ENCODE data around the gene LRRC56. TPM values are rescaled to one million over a fixed set of nuclear protein-coding genes. Genes with fewer than 3 reads are reported as not detected.

Gene LRRC56
- total and polyA plus RNA-seq, 2 donors from 2014 or later, result 1.2 to 7.7 TPM

- intact Hi-C loops (cut with DNase I), result no loop called here
- TF ChIP-seq CTCF (IDR thresholded peaks at IDR 0.05; ENCODE audit: borderline replicate concordance, extremely low read depth, insufficient read depth), result no peak
- FAIRE-seq (no peak), DNase-seq (peak in 1 of 5 donors; percentile 39)
- H3K27me3 ChIP-seq (ENCODE audit: control insufficient read depth, insufficient read depth, low read length), result no peaks in the 10 kb centered on the region
- H3K4me3 ChIP-seq (ENCODE audit: low read length in 3 of 3), result no peak overlapping the region
- no peak overlapping the region for H3K9ac ChIP-seq (ENCODE audit: low read length in 3 of 3)
- H3K27ac ChIP-seq (ENCODE audit: low read depth in 2 of 2, low read length in 2 of 2), result no peak overlapping the region
- no peaks in the 10 kb centered on the region for H3K9me3 ChIP-seq (ENCODE audit: control insufficient read depth in 2 of 3, insufficient read depth in 1 of 3, low read length in 3 of 3)
- peaks cover 0 to 4% (median 0%) of the 10 kb centered on the region in 3 donors for H3K4me1 ChIP-seq (ENCODE audit: control insufficient read depth in 2 of 3, insufficient read depth in 2 of 3, low read depth in 1 of 3, low read length in 3 of 3)
- peaks cover 12 to 45% (median 32%) of the 10 kb centered on the region in 3 donors for H3K36me3 ChIP-seq (ENCODE audit: control insufficient read depth in 2 of 3, insufficient read depth in 3 of 3, low read length in 3 of 3)
Observed at GRCh38 chr11:499201-500076, 37.9 kb upstream of the LRRC56 start.

- no peak overlapping the region for H3K4me3 ChIP-seq (ENCODE audit: low read length in 3 of 3)
- DNase-seq, result no peak
- no peaks in the 10 kb centered on the region for H3K27me3 ChIP-seq (ENCODE audit: control insufficient read depth, insufficient read depth, low read length)
- no peak for FAIRE-seq
- intact Hi-C loops (cut with DNase I), result no loop called here
- peaks cover 12 to 38% (median 28%) of the 10 kb centered on the region in 3 donors for H3K36me3 ChIP-seq (ENCODE audit: control insufficient read depth in 2 of 3, insufficient read depth in 3 of 3, low read length in 3 of 3)
- peaks cover 2 to 10% (median 9%) of the 10 kb centered on the region in 3 donors for H3K4me1 ChIP-seq (ENCODE audit: control insufficient read depth in 2 of 3, insufficient read depth in 2 of 3, low read depth in 1 of 3, low read length in 3 of 3)
- H3K27ac ChIP-seq (ENCODE audit: low read depth in 2 of 2, low read length in 2 of 2), result no peak overlapping the region
- no peak overlapping the region for H3K9ac ChIP-seq (ENCODE audit: low read length in 3 of 3)
- no peak for TF ChIP-seq CTCF (IDR thresholded peaks at IDR 0.05; ENCODE audit: borderline replicate concordance, extremely low read depth, insufficient read depth)
- no peaks in the 10 kb centered on the region for H3K9me3 ChIP-seq (ENCODE audit: control insufficient read depth in 2 of 3, insufficient read depth in 1 of 3, low read length in 3 of 3)
Observed at GRCh38 chr11:501001-501682, 36.2 kb upstream of the LRRC56 start.

DNA sequence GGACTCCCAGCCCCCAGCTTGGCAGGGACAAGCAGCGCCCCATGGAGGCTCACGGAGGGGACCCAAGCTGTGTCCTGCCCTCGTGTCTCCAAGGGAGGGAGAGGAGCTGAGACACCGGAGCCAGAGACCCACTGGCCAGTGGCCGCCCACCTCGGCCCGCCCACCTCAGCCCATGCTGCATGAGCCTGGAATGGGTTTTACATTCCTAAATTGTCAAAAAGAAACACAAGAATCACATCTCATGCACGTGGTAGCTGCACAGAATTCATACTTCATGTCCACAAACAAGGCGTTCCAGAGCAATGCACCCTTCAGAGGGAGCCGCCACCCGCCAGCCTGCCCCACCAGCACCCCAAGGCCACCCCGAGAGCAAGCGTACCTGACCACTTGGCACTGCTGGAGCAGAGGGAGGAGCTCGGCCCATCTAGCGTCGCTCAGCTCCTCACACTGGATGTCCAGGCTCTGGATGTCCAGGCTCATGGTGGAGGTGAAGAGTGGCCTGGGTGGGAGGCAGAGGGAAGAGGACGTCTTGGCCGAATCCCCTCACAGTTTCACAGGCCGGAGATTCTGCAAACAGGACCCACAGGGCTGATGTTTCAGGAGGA lies 35.5 kb upstream of the LRRC56 start:
- Histone ChIP-seq H3K9me3 (ENCODE audit: control insufficient read depth in 2 of 3, insufficient read depth in 1 of 3, low read length in 3 of 3) (no peaks in the 10 kb centered on the region), H3K4me3 (ENCODE audit: low read length in 3 of 3) (no peak overlapping the region), H3K27me3 (ENCODE audit: control insufficient read depth, insufficient read depth, low read length) (no peaks in the 10 kb centered on the region), H3K9ac (ENCODE audit: low read length in 3 of 3) (no peak overlapping the region), H3K27ac (ENCODE audit: low read depth in 2 of 2, low read length in 2 of 2) (no peak overlapping the region), H3K4me1 (ENCODE audit: control insufficient read depth in 2 of 3, insufficient read depth in 2 of 3, low read depth in 1 of 3, low read length in 3 of 3) (peaks cover 2 to 10% (median 9%) of the 10 kb centered on the region in 3 donors), H3K36me3 (ENCODE audit: control insufficient read depth in 2 of 3, insufficient read depth in 3 of 3, low read length in 3 of 3) (peaks cover 12 to 38% (median 26%) of the 10 kb centered on the region in 3 donors)
- FAIRE-seq (no peak), DNase-seq (no peak)
- intact Hi-C loops (cut with DNase I), result no loop called here
- no peak for TF ChIP-seq CTCF (IDR thresholded peaks at IDR 0.05; ENCODE audit: borderline replicate concordance, extremely low read depth, insufficient read depth)
